Measurements from ENCODE around the gene CNGB1. TPM values are rescaled to one million over a fixed set of nuclear protein-coding genes. Genes with fewer than 3 reads are reported as not detected.
A peak's percentile ranks its signal among the peaks of the same experiment; 100 is the strongest.

Gene CNGB1
- total RNA-seq, 1 experiment from 2014 or later = not detected

GRCh38 chr16:57884655-57885133 lies 86.2 kb downstream of the CNGB1 start:
- ChIA-PET POLR2A (interaction anchor here (0.6 kb wide), 2 partner anchors 12 to 1292 kb away, joined by 3 read pairs; no protein-coding TSS in a partner anchor), CTCF (interaction anchor here (1.0 to 2.7 kb wide), 7 partner anchors 9 to 237 kb away, joined by 3 to 10 read pairs (median 6); no protein-coding TSS in a partner anchor)
- H3K4me3 Mint-ChIP-seq = peak overlapping the region; percentile 55

GRCh38 chr16:57883953-57884654 lies 86.8 kb downstream of the CNGB1 start:
- Mint-ChIP-seq H3K36me3 (no peaks in the 10 kb centered on the region), H3K9me3 (no peaks in the 10 kb centered on the region), H3K4me3 (peak overlapping the region; percentile 55), H3K27ac (no peak overlapping the region), H3K27me3 (ENCODE audit: low read depth) (peaks cover 27% of the 10 kb centered on the region), H3K4me1 (peaks cover 23% of the 10 kb centered on the region)
- peak; percentile 50 for DNase-seq (ENCODE audit: low spot score)
- ATAC-seq = peak; percentile 79
- ChIA-PET CTCF (interaction anchor here (1.0 to 2.7 kb wide), 13 partner anchors 9 to 284 kb away, joined by 3 to 10 read pairs (median 5); partner anchors contain the start of gene USB1), POLR2A (interaction anchor here (0.5 to 0.6 kb wide), 2 partner anchors 22 to 1291 kb away, joined by 3 to 4 read pairs; no protein-coding TSS in a partner anchor)
- TF ChIP-seq ZNF396 (CRISPR knock-in tag; IDR thresholded peaks at IDR 0.05; ENCODE audit: borderline replicate concordance) (no peak), TCF7 (CRISPR knock-in tag; IDR thresholded peaks at IDR 0.05; ENCODE audit: low read depth) (no peak), HMGA2 (CRISPR knock-in tag; IDR thresholded peaks at IDR 0.05) (no peak), GRHL2 (CRISPR knock-in tag; IDR thresholded peaks at IDR 0.05; ENCODE audit: insufficient replicate concordance, severe bottlenecking) (no peak), PRRX2 (CRISPR knock-in tag; IDR thresholded peaks at IDR 0.05) (no peak), NR3C1 (CRISPR knock-in tag; conservative IDR thresholded peaks at IDR 0.05; ENCODE audit: low read depth) (no peak), MLX (CRISPR knock-in tag; IDR thresholded peaks at IDR 0.05) (no peak), EMX1 (CRISPR knock-in tag; IDR thresholded peaks at IDR 0.05) (no peak), ZSCAN18 (CRISPR knock-in tag; IDR thresholded peaks at IDR 0.05) (no peak), RELA (CRISPR knock-in tag; IDR thresholded peaks at IDR 0.05; ENCODE audit: borderline replicate concordance) (no peak)
- TF ChIP-seq, protein P1, sequence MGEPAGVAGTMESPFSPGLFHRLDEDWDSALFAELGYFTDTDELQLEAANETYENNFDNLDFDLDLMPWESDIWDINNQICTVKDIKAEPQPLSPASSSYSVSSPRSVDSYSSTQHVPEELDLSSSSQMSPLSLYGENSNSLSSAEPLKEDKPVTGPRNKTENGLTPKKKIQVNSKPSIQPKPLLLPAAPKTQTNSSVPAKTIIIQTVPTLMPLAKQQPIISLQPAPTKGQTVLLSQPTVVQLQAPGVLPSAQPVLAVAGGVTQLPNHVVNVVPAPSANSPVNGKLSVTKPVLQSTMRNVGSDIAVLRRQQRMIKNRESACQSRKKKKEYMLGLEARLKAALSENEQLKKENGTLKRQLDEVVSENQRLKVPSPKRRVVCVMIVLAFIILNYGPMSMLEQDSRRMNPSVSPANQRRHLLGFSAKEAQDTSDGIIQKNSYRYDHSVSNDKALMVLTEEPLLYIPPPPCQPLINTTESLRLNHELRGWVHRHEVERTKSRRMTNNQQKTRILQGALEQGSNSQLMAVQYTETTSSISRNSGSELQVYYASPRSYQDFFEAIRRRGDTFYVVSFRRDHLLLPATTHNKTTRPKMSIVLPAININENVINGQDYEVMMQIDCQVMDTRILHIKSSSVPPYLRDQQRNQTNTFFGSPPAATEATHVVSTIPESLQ (CRISPR knock-in tag; IDR thresholded peaks at IDR 0.05) = no peak
- TF ChIP-seq, protein P2, sequence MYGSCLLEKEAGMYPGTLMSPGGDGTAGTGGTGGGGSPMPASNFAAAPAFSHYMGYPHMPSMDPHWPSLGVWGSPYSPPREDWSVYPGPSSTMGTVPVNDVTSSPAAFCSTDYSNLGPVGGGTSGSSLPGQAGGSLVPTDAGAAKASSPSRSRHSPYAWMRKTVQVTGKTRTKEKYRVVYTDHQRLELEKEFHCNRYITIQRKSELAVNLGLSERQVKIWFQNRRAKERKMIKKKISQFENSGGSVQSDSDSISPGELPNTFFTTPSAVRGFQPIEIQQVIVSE (CRISPR knock-in tag; IDR thresholded peaks at IDR 0.05; ENCODE audit: borderline replicate concordance) = no peak

More at GRCh38 chr16:57884655-57885133, 86.2 kb downstream of the CNGB1 start:
- Mint-ChIP-seq H3K9me3 (no peaks in the 10 kb centered on the region), H3K36me3 (no peaks in the 10 kb centered on the region), H3K4me1 (peaks cover 23% of the 10 kb centered on the region), H3K27me3 (ENCODE audit: low read depth) (peaks cover 27% of the 10 kb centered on the region), H3K27ac (no peak overlapping the region; the same call in 1 of the 2 replicates)
- DNase-seq (ENCODE audit: low spot score) = peak; percentile 48
- TF ChIP-seq ZNF671 (CRISPR knock-in tag; IDR thresholded peaks at IDR 0.05) = no peak
- no peak for TF ChIP-seq MLX (CRISPR knock-in tag; IDR thresholded peaks at IDR 0.05)
- no peak for TF ChIP-seq KAT7 (CRISPR knock-in tag; IDR thresholded peaks at IDR 0.05; ENCODE audit: borderline replicate concordance)
- TF ChIP-seq STAT6 (CRISPR knock-in tag; conservative IDR thresholded peaks at IDR 0.05; ENCODE audit: low read depth) = no peak
- no peak for TF ChIP-seq ZNF121 (CRISPR knock-in tag; IDR thresholded peaks at IDR 0.05)
- TF ChIP-seq, protein P2 (CRISPR knock-in tag; IDR thresholded peaks at IDR 0.05; ENCODE audit: borderline replicate concordance) = no peak
- TF ChIP-seq HMGA2 (CRISPR knock-in tag; IDR thresholded peaks at IDR 0.05) = no peak
- TF ChIP-seq ESRRA (CRISPR knock-in tag; IDR thresholded peaks at IDR 0.05; ENCODE audit: borderline replicate concordance) = no peak
- no peak for TF ChIP-seq GRHL2 (CRISPR knock-in tag; IDR thresholded peaks at IDR 0.05; ENCODE audit: insufficient replicate concordance, severe bottlenecking)
- no peak for TF ChIP-seq GABPB1 (CRISPR knock-in tag; IDR thresholded peaks at IDR 0.05)
- no peak for TF ChIP-seq CREB1 (CRISPR knock-in tag; IDR thresholded peaks at IDR 0.05)
- TF ChIP-seq MXD4 (CRISPR knock-in tag; IDR thresholded peaks at IDR 0.05; ENCODE audit: borderline replicate concordance) = no peak
- ATAC-seq = peak; percentile 63

Data from WTC11 (cell line).